Measurements from ENCODE around the gene ZSCAN16. TPM values are rescaled to one million over a fixed set of nuclear protein-coding genes. Genes with fewer than 3 reads are reported as not detected.
A peak's percentile ranks its signal among the peaks of the same experiment; 100 is the strongest.

ZSCAN16 gene
- total and polyA plus RNA-seq, 2 of the 13 experiments (the other 11 are each of a cell fraction or from before 2014, with no cell fraction given): 5.7 to 12.7 TPM

- TF ChIP-seq SRSF1 (optimal IDR thresholded peaks at IDR 0.05; ENCODE audit: low read depth, low read length): peak; percentile 59
- peak; percentile 94 for TF ChIP-seq ELF4 (CRISPR knock-in tag; IDR thresholded peaks at IDR 0.05; ENCODE audit: borderline replicate concordance)
- TF ChIP-seq ZNF841 (CRISPR knock-in tag; IDR thresholded peaks at IDR 0.05; ENCODE audit: borderline replicate concordance): no peak
- TF ChIP-seq, protein P1, sequence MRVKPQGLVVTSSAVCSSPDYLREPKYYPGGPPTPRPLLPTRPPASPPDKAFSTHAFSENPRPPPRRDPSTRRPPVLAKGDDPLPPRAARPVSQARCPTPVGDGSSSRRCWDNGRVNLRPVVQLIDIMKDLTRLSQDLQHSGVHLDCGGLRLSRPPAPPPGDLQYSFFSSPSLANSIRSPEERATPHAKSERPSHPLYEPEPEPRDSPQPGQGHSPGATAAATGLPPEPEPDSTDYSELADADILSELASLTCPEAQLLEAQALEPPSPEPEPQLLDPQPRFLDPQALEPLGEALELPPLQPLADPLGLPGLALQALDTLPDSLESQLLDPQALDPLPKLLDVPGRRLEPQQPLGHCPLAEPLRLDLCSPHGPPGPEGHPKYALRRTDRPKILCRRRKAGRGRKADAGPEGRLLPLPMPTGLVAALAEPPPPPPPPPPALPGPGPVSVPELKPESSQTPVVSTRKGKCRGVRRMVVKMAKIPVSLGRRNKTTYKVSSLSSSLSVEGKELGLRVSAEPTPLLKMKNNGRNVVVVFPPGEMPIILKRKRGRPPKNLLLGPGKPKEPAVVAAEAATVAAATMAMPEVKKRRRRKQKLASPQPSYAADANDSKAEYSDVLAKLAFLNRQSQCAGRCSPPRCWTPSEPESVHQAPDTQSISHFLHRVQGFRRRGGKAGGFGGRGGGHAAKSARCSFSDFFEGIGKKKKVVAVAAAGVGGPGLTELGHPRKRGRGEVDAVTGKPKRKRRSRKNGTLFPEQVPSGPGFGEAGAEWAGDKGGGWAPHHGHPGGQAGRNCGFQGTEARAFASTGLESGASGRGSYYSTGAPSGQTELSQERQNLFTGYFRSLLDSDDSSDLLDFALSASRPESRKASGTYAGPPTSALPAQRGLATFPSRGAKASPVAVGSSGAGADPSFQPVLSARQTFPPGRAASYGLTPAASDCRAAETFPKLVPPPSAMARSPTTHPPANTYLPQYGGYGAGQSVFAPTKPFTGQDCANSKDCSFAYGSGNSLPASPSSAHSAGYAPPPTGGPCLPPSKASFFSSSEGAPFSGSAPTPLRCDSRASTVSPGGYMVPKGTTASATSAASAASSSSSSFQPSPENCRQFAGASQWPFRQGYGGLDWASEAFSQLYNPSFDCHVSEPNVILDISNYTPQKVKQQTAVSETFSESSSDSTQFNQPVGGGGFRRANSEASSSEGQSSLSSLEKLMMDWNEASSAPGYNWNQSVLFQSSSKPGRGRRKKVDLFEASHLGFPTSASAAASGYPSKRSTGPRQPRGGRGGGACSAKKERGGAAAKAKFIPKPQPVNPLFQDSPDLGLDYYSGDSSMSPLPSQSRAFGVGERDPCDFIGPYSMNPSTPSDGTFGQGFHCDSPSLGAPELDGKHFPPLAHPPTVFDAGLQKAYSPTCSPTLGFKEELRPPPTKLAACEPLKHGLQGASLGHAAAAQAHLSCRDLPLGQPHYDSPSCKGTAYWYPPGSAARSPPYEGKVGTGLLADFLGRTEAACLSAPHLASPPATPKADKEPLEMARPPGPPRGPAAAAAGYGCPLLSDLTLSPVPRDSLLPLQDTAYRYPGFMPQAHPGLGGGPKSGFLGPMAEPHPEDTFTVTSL (CRISPR knock-in tag; IDR thresholded peaks at IDR 0.05; ENCODE audit: borderline replicate concordance): no peak
- TF ChIP-seq, protein P2, sequence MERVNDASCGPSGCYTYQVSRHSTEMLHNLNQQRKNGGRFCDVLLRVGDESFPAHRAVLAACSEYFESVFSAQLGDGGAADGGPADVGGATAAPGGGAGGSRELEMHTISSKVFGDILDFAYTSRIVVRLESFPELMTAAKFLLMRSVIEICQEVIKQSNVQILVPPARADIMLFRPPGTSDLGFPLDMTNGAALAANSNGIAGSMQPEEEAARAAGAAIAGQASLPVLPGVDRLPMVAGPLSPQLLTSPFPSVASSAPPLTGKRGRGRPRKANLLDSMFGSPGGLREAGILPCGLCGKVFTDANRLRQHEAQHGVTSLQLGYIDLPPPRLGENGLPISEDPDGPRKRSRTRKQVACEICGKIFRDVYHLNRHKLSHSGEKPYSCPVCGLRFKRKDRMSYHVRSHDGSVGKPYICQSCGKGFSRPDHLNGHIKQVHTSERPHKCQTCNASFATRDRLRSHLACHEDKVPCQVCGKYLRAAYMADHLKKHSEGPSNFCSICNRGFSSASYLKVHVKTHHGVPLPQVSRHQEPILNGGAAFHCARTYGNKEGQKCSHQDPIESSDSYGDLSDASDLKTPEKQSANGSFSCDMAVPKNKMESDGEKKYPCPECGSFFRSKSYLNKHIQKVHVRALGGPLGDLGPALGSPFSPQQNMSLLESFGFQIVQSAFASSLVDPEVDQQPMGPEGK (CRISPR knock-in tag; IDR thresholded peaks at IDR 0.05): peak; percentile 31
- TF ChIP-seq ZNF24 (IDR thresholded peaks at IDR 0.05): no peak
- TF ChIP-seq, protein P3, sequence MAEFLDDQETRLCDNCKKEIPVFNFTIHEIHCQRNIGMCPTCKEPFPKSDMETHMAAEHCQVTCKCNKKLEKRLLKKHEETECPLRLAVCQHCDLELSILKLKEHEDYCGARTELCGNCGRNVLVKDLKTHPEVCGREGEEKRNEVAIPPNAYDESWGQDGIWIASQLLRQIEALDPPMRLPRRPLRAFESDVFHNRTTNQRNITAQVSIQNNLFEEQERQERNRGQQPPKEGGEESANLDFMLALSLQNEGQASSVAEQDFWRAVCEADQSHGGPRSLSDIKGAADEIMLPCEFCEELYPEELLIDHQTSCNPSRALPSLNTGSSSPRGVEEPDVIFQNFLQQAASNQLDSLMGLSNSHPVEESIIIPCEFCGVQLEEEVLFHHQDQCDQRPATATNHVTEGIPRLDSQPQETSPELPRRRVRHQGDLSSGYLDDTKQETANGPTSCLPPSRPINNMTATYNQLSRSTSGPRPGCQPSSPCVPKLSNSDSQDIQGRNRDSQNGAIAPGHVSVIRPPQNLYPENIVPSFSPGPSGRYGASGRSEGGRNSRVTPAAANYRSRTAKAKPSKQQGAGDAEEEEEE (CRISPR knock-in tag; IDR thresholded peaks at IDR 0.05; ENCODE audit: borderline replicate concordance): no peak
- TF ChIP-seq SPEN (CRISPR knock-in tag; IDR thresholded peaks at IDR 0.05; ENCODE audit: low read depth): peak; percentile 77; the same call in 1 of the 2 replicates
- TF ChIP-seq E2F5 (CRISPR knock-in tag; conservative IDR thresholded peaks at IDR 0.05): 0 out of 2 replicates have a peak, but pooled peaks have one; percentile 23
Measured at GRCh38 chr6:28124350-28124970, at the start of gene ZSCAN16 (continued).
